Spleen (tissue), 11 donors: ENCODE data around the gene NFE2L2. TPM values are rescaled to one million over a fixed set of nuclear protein-coding genes. Genes with fewer than 3 reads are reported as not detected.
A peak's percentile ranks its signal among the peaks of the same experiment; 100 is the strongest.

ENCODE experiments used
- DNase-seq: peaks from one replicate; pipeline ENCODE4 v3.0.0-alpha.2; 2020
- H3K27ac ChIP-seq, 8 donors: fragments of 200-600 bp; sonication (generic) in 7 of 8; 1 replicate in 4 of 8; 2 replicates in 4 of 8; pipeline versions ENCODE4 v1.5.0 to v1.8.0; 2016 to 2021; ENCODE audit warnings: inconsistent platforms in 4 of 8, mild to moderate bottlenecking in 4 of 8, moderate library complexity in 1 of 8
- H3K27me3 ChIP-seq, 7 donors: fragments of 200-600 bp; sonication (generic) in 6 of 7; replicated peaks in 1 of 7; 1 replicate in 4 of 7; 2 replicates in 3 of 7; pipeline versions ENCODE4 v1.5.0 to v1.8.0; 2016 to 2021; ENCODE audit warnings: inconsistent platforms in 3 of 7, mild to moderate bottlenecking in 1 of 7
- H3K36me3 ChIP-seq, 6 donors: fragments of 200-600 bp; sonication (generic) in 5 of 6; 1 replicate in 4 of 6; 2 replicates in 2 of 6; pipeline versions ENCODE4 v1.5.0 to v1.8.0; 2016 to 2021; ENCODE audit warnings: inconsistent platforms in 2 of 6
- H3K4me1 ChIP-seq, 6 donors: fragments of 200-600 bp; sonication (generic) in 5 of 6; 1 replicate in 3 of 6; 2 replicates in 3 of 6; pipeline versions ENCODE4 v1.5.0 to v1.8.0; 2016 to 2021; ENCODE audit warnings: inconsistent platforms in 3 of 6
- H3K4me3 ChIP-seq, 8 donors: fragments of 200-600 bp; sonication (generic) in 7 of 8; 1 replicate in 4 of 8; 2 replicates in 4 of 8; pipeline versions ENCODE4 v1.5.0 to v1.8.0; 2016 to 2021; ENCODE audit warnings: inconsistent platforms in 4 of 8, mild to moderate bottlenecking in 4 of 8, moderate library complexity in 2 of 8
- H3K9me3 ChIP-seq, 8 donors: fragments of 200-600 bp; sonication (generic) in 7 of 8; 1 replicate in 4 of 8; 2 replicates in 4 of 8; pipeline versions ENCODE4 v1.5.0 to v1.8.0; 2016 to 2021; ENCODE audit warnings: inconsistent platforms in 4 of 8
- POLR2A ChIP-seq, 3 donors: fragments of 450-650 bp; IDR thresholded peaks; one replicate each; pipeline ENCODE4 v1.5.1; 2017; ENCODE audit warnings: antibody characterized with exemption in 3 of 3, mild to moderate bottlenecking in 1 of 3
- POLR2AphosphoS5 ChIP-seq, 3 donors: sonication (generic); formaldehyde crosslinking; IDR thresholded peaks; one replicate each; pipeline ENCODE4 v1.5.1; 2017; ENCODE audit warnings: antibody characterized with exemption in 3 of 3
- WGBS, 5 donors: extraction: QIAGEN DNeasy Blood & Tissue Kit in 3 of 5; methylation state at CpG; one replicate each; pipeline versions ENCODE4 v1.1.5 to v1.1.7; 2013 to 2018; 5-methylcytosine and 5-hydroxymethylcytosine counted together
- intact Hi-C: fragments of 100-400 bp; cut with DNase I; formaldehyde crosslinking; loops from one replicate; pipeline ENCODE4 v1.15.0; 2023; ENCODE audit warnings: low total_unique reads
- polyA plus RNA-seq, 3 donors: library from polyadenylated mRNA; stranded (reverse); fragments of 200-250 nt; gene quantifications; one replicate each; pipeline ENCODE4 v1.2.1, GENCODE V29; 2013
- total RNA-seq, 7 donors: library from RNA; depleted of rRNA in 3 of 7; stranded (reverse); fragments of >200 nt in 3 of 7; fragmentation: NEBNext Ultra II Directional in 4 of 7; extraction: Animal tissue kit (Norgen Biotek cat#: 25700) in 4 of 7; gene quantifications; one replicate each; pipeline versions ENCODE4 v1.1.0 to v1.2.1, GENCODE V29; 2016 to 2021
- TF ChIP-seq, protein P1 (sequence below), 11 experiments: fragments of 200-600 bp in 7 of 11; fragments of 450-650 bp in 4 of 11; sonication (generic) in 4 of 11; IDR thresholded peaks in 8 of 11; conservative IDR thresholded peaks in 3 of 11; 1 replicate in 7 of 11; 2 replicates in 4 of 11; pipeline versions ENCODE4 v1.4.0 to v1.8.0; 2016 to 2021; ENCODE audit warnings: antibody characterized with exemption in 11 of 11, inconsistent platforms in 4 of 11, mild to moderate bottlenecking in 1 of 11
- donor health status: healthy with polysubstance abuse.
- donor health status: DM: no; HTN: no; CAD: no; lungs with moderate emphysema.
- donor health status: DM: no; HTN: no; CAD: no.
- donor health status: Bipolar disorder and iron deficiency.
- donor health status: healthy.
- donor health status: DM: no; HTN: no; CAD: no.
- donor health status: DM: yes; HTN: yes; CAD: no.

NFE2L2 gene
- total and polyA plus RNA-seq, 10 donors = 25.9 to 148 (median 101) TPM

DNA sequence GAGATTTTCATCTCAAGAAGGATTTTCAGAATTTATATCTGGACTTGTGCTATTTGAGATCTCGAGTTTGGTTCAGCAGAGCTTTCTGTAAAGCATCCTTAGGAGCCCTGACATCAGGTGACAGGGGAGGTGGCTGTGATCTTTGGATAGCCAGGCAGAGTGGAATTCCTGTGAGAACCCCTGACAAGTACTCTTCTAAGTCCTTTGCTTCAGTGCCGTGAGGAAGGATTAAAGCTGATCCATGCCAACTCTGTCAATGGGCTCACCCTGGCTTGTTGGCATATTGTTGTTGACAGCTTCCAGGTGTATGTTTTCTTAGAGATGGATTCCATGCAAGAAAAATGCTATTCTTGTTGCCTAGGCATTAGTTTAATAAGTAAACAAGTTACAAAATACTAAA lies 38.0 kb upstream of the NFE2L2 start:
- intact Hi-C loops = no loop called here
- WGBS, 5 donors = 46 to 100% (median 51%) methylated on average over 2 of the region's 2 CpGs
- no peak overlapping the region for H3K4me3 ChIP-seq
- H3K27ac ChIP-seq = no peak overlapping the region
- peaks cover 0 to 13% (median 0%) of the 10 kb centered on the region in 6 donors for H3K36me3 ChIP-seq
- H3K9me3 ChIP-seq = no peaks in the 10 kb centered on the region
- H3K4me1 ChIP-seq = no peaks in the 10 kb centered on the region
- TF ChIP-seq, protein P1, sequence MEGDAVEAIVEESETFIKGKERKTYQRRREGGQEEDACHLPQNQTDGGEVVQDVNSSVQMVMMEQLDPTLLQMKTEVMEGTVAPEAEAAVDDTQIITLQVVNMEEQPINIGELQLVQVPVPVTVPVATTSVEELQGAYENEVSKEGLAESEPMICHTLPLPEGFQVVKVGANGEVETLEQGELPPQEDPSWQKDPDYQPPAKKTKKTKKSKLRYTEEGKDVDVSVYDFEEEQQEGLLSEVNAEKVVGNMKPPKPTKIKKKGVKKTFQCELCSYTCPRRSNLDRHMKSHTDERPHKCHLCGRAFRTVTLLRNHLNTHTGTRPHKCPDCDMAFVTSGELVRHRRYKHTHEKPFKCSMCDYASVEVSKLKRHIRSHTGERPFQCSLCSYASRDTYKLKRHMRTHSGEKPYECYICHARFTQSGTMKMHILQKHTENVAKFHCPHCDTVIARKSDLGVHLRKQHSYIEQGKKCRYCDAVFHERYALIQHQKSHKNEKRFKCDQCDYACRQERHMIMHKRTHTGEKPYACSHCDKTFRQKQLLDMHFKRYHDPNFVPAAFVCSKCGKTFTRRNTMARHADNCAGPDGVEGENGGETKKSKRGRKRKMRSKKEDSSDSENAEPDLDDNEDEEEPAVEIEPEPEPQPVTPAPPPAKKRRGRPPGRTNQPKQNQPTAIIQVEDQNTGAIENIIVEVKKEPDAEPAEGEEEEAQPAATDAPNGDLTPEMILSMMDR (IDR thresholded peaks at IDR 0.05 in 8 of 11, conservative IDR thresholded peaks at IDR 0.05 in 3 of 11) = no peak
- TF ChIP-seq POLR2A (IDR thresholded peaks at IDR 0.05) = no peak
- TF ChIP-seq POLR2AphosphoS5 (IDR thresholded peaks at IDR 0.05) = no peak
- no peak for DNase-seq
- H3K27me3 ChIP-seq = no peaks in the 10 kb centered on the region

DNA sequence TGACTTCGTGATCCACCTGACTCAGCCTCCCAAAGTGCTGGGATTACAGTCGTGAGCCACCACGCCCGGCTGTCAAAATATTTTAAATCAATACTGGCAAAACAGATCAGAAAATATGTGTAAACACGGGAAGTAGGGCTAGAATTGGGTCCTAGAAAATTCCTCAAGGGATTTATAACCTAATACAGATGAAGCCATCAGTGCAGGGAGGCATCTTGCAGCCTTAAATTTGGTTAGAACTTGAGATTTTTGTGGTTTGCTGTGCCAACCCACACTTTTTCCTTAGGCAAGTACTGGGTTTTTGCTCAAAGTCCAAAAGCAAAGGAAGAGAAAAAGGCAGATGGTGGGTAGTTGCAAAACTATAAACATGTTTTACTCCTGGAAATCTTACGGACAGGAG lies 33.7 kb upstream of the NFE2L2 start:
- TF ChIP-seq, protein P1 (IDR thresholded peaks at IDR 0.05 in 8 of 11, conservative IDR thresholded peaks at IDR 0.05 in 3 of 11) = no peak
- TF ChIP-seq POLR2A (IDR thresholded peaks at IDR 0.05) (no peak), POLR2AphosphoS5 (IDR thresholded peaks at IDR 0.05) (no peak)
- Histone ChIP-seq H3K36me3 (peaks cover 0 to 13% (median 0%) of the 10 kb centered on the region in 6 donors), H3K4me1 (peaks cover 0 to 12% (median 6%) of the 10 kb centered on the region in 6 donors), H3K27me3 (no peaks in the 10 kb centered on the region), H3K27ac (no peak overlapping the region), H3K4me3 (no peak overlapping the region), H3K9me3 (no peaks in the 10 kb centered on the region)
- no peak for DNase-seq
- WGBS, 5 donors = 81 to 94% (median 90%) methylated on average over 6 of the region's 6 CpGs
- intact Hi-C loops = loop anchor here (10.0 kb wide), 1 partner anchor 133 kb away; no protein-coding TSS in a partner anchor

DNA sequence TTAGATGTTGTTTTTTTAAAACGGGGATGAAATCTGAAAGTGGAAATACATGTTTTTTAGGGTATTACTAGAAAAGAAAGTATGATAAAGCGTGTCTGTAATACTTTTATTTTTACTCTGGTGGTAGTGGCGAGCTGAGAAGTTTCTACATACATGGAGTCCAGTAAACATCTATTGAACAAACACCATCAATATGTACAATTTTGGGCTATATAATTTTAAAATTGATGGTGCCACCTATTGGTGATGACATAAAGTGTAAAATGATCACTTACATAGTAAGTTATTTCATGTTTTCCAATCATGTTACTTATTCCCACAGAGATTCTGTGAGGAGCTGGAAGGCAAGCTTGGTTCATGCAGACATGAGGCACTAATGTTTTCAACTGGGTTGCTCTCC lies 31.5 kb upstream of the NFE2L2 start:
- Histone ChIP-seq H3K27ac (no peak overlapping the region), H3K36me3 (no peaks in the 10 kb centered on the region), H3K9me3 (no peaks in the 10 kb centered on the region), H3K4me1 (peaks cover 0 to 12% (median 6%) of the 10 kb centered on the region in 6 donors), H3K27me3 (no peaks in the 10 kb centered on the region), H3K4me3 (no peak overlapping the region)
- no peak for DNase-seq
- intact Hi-C loops = loop anchor here (10.0 kb wide), 1 partner anchor 131 kb away; no protein-coding TSS in a partner anchor
- TF ChIP-seq POLR2AphosphoS5 (IDR thresholded peaks at IDR 0.05) (no peak), POLR2A (IDR thresholded peaks at IDR 0.05) (no peak)
- TF ChIP-seq, protein P1 (IDR thresholded peaks at IDR 0.05 in 8 of 11, conservative IDR thresholded peaks at IDR 0.05 in 3 of 11) = peak in 9 of 11 experiments; percentile 19 to 50 (median 45)
- 46 to 52% (median 46%) methylated on average over 3 of the region's 3 CpGs for WGBS, 5 donors

DNA sequence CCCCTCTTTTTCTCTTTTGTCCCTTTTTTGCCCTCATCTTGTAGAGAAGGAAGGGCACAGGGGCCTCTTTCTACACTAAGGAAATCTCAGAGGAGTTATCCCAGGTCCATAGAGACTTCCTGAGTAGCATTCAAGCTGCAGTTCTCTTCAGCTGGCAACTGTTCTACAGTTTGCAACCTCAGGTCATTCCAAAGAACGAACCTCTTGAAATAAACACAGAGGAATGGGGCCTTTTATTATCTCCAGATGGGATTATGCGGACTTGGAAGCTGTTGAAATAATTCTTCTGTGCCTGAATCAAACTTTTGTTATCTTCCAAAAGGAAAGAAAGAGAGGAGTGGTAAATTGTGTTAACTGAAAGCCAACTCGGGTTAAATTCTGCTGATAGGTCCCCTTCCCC lies 31.0 kb upstream of the NFE2L2 start:
- H3K4me1 ChIP-seq = peaks cover 2 to 15% (median 8%) of the 10 kb centered on the region in 6 donors
- TF ChIP-seq POLR2A (IDR thresholded peaks at IDR 0.05) = no peak
- TF ChIP-seq POLR2AphosphoS5 (IDR thresholded peaks at IDR 0.05) = no peak
- TF ChIP-seq, protein P1 (IDR thresholded peaks at IDR 0.05 in 8 of 11, conservative IDR thresholded peaks at IDR 0.05 in 3 of 11) = no peak
- no peaks in the 10 kb centered on the region for H3K27me3 ChIP-seq
- H3K4me3 ChIP-seq = no peak overlapping the region
- intact Hi-C loops = loop anchor here (10.0 kb wide), 1 partner anchor 131 kb away; no protein-coding TSS in a partner anchor
- DNase-seq = no peak
- H3K9me3 ChIP-seq = no peaks in the 10 kb centered on the region
- H3K27ac ChIP-seq = peak overlapping the region in 2 of 8 donors; percentile 10 to 13
- no peaks in the 10 kb centered on the region for H3K36me3 ChIP-seq
- 60 to 87% (median 82%) methylated on average over 3 of the region's 3 CpGs for WGBS, 5 donors
